ENCODE measurements around the gene DPP6.

- TF ChIP-seq CTCF (IDR thresholded peaks at IDR 0.05) (no peak), POLR2AphosphoS5 (IDR thresholded peaks at IDR 0.05) (no peak), POLR2A (IDR thresholded peaks at IDR 0.05) (no peak)
Observed at GRCh38 chr7:154792436-154793055, 740.3 kb downstream of the DPP6 start.
